ENCODE measurements around the gene NLGN1. TPM values are rescaled to one million over a fixed set of nuclear protein-coding genes. Genes with fewer than 3 reads are reported as not detected.

NLGN1 gene
- total RNA-seq, 1 experiment from 2014 or later: not detected

DNA sequence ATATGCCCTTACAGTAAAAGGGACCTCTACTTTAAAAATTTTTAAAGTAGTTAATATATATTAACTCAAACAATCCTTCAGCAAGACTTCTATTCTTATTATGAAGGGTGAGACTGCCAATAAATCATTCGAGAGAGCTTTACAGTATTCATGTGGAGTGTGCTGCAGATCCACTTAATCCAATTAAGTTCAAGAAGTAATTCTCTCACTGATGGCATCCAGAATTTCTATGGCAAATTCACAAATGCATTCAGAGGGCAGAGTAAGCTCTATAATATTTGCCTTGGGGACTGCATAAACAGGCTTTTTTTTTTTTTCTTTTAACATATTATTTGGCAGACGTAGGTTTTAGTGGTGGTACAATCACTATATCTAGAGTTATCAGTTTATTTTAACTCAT lies 692.0 kb downstream of the NLGN1 start (continued):
- TF ChIP-seq SRF (IDR thresholded peaks at IDR 0.05; ENCODE audit: low read depth) (no peak), TCF7L2 (IDR thresholded peaks at IDR 0.05; ENCODE audit: borderline replicate concordance, extremely low read depth, insufficient read depth, insufficient read length) (no peak), JUND (IDR thresholded peaks at IDR 0.05) (no peak), REST (IDR thresholded peaks at IDR 0.05; ENCODE audit: low read depth) (no peak), EZH2 (IDR thresholded peaks at IDR 0.05) (no peak), EGR1 (IDR thresholded peaks at IDR 0.05; ENCODE audit: low read depth) (no peak), POLR2AphosphoS5 (IDR thresholded peaks at IDR 0.05; ENCODE audit: low read depth, low read length) (no peak), YY1 (IDR thresholded peaks at IDR 0.05; ENCODE audit: extremely low read depth, insufficient replicate concordance, low read depth, low read length) (no peak), ZFX (IDR thresholded peaks at IDR 0.05) (no peak)
- TF ChIP-seq, protein P1, sequence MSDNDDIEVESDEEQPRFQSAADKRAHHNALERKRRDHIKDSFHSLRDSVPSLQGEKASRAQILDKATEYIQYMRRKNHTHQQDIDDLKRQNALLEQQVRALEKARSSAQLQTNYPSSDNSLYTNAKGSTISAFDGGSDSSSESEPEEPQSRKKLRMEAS (IDR thresholded peaks at IDR 0.05): no peak

- ATAC-seq (no peak), DNase-seq (ENCODE audit: low read depth, low spot score) (no peak)
- Histone ChIP-seq H3K9me3 (ENCODE audit: control insufficient read depth in 1 of 2, insufficient read depth in 1 of 2, low read depth in 1 of 2, low read length in 2 of 2) (no peaks in the 10 kb centered on the region), H3K36me3 (ENCODE audit: control insufficient read depth in 1 of 2, insufficient read depth in 2 of 2, low read length in 2 of 2) (no peaks in the 10 kb centered on the region), H4K20me1 (ENCODE audit: insufficient read depth) (no peaks in the 10 kb centered on the region), H2AFZ (ENCODE audit: low read depth, low read length, poor library complexity, severe bottlenecking) (no peak overlapping the region), H3K4me1 (ENCODE audit: control insufficient read depth in 1 of 2, insufficient read depth in 2 of 2, low read length in 2 of 2) (no peaks in the 10 kb centered on the region), H3K4me3 (replicated peaks in 1 of 2; ENCODE audit: low read depth in 1 of 2, low read length in 2 of 2) (no peak overlapping the region), H3K27ac (ENCODE audit: low read depth, low read length) (no peak overlapping the region), H3K9ac (ENCODE audit: low read length) (no peak overlapping the region), H3K4me2 (ENCODE audit: low read length) (no peak overlapping the region), H3K9me2 (ENCODE audit: insufficient read depth) (no peaks in the 10 kb centered on the region), H3K79me2 (ENCODE audit: insufficient read depth, low read length) (no peaks in the 10 kb centered on the region), H3K27me3 (ENCODE audit: insufficient read depth, low read length) (no peaks in the 10 kb centered on the region)
- no TSS peak for BruUV-seq (replicated peaks)
- ChIA-PET RAD21 (ENCODE audit: low non-redundant PET in 1 of 2, low total read pairs in 2 of 2, uncharacterized antibody in 2 of 2, unreplicated experiment in 2 of 2) (no interaction called here), CTCF (no interaction called here), POLR2A (no interaction called here)
- intact Hi-C loops (cut with micrococcal nuclease): no loop called here
- TF ChIP-seq EZH2 (IDR thresholded peaks at IDR 0.05) (no peak), FOSL1 (IDR thresholded peaks at IDR 0.05; ENCODE audit: low read depth) (no peak), TCF7L2 (IDR thresholded peaks at IDR 0.05; ENCODE audit: borderline replicate concordance, extremely low read depth, insufficient read depth, insufficient read length) (no peak)
Observed at GRCh38 chr3:174094669-174095068, 697.1 kb downstream of the NLGN1 start.
